ENCODE data around the gene OCA2.
A peak's percentile ranks its signal among the peaks of the same experiment; 100 is the strongest.

Gene OCA2

GRCh38 chr15:28100516-28101195 lies 1.5 kb upstream of the OCA2 start:
- H3K4me1 ChIP-seq (ENCODE audit: control insufficient read depth, insufficient read depth, low read length): peaks cover 23% of the 10 kb centered on the region
- H3K36me3 ChIP-seq (ENCODE audit: insufficient read depth, low read length): no peaks in the 10 kb centered on the region
- H3K9ac ChIP-seq (ENCODE audit: low read depth, low read length): no peak overlapping the region
- H3K4me3 ChIP-seq (ENCODE audit: low read length): no peak overlapping the region
- no peaks in the 10 kb centered on the region for H3K9me3 ChIP-seq (replicated peaks; ENCODE audit: low read length)
- no peak overlapping the region for H3K4me2 ChIP-seq (ENCODE audit: low read length)
- H3K27me3 ChIP-seq (ENCODE audit: control insufficient read depth, insufficient read depth, low read length): peaks cover 64% of the 10 kb centered on the region

- Histone ChIP-seq H3K9me3 (replicated peaks; ENCODE audit: low read length) (no peaks in the 10 kb centered on the region), H3K36me3 (ENCODE audit: insufficient read depth, low read length) (no peaks in the 10 kb centered on the region), H3K4me1 (ENCODE audit: control insufficient read depth, insufficient read depth, low read length) (peaks cover 31% of the 10 kb centered on the region), H3K4me3 (ENCODE audit: low read length) (no peak overlapping the region), H3K9ac (ENCODE audit: low read depth, low read length) (no peak overlapping the region), H3K27me3 (ENCODE audit: control insufficient read depth, insufficient read depth, low read length) (peaks cover 71% of the 10 kb centered on the region), H3K4me2 (ENCODE audit: low read length) (peak overlapping the region; percentile 48)
Measured at GRCh38 chr15:28099555-28100140, 533 bp upstream of the OCA2 start.

DNA sequence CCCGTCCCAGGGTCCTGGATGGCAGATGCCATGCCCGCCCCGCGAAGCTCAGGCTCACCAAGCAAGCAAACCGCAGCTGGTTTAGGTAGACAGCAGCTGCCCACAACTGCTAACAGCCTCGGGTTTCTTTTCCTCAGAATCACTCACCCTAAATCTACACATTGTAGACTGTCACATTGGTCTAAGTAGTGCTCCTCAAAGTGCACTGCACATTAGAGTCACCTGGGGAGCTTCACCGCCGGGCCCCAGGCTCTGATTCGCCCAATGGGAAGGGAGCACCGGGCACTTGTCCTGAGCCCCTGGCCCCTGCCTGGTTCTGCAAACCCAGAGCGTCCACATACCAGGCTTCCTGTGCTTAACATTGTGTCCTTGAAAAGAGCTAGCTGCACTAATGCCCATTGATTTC lies 752 bp downstream of the OCA2 start:
- Histone ChIP-seq H3K27me3 (ENCODE audit: control insufficient read depth, insufficient read depth, low read length) (peaks cover 83% of the 10 kb centered on the region), H3K4me2 (ENCODE audit: low read length) (peak overlapping the region; percentile 68), H3K9me3 (replicated peaks; ENCODE audit: low read length) (no peaks in the 10 kb centered on the region), H3K4me3 (ENCODE audit: low read length) (no peak overlapping the region), H3K9ac (ENCODE audit: low read depth, low read length) (no peak overlapping the region), H3K4me1 (ENCODE audit: control insufficient read depth, insufficient read depth, low read length) (peaks cover 33% of the 10 kb centered on the region), H3K36me3 (ENCODE audit: insufficient read depth, low read length) (no peaks in the 10 kb centered on the region)

DNA sequence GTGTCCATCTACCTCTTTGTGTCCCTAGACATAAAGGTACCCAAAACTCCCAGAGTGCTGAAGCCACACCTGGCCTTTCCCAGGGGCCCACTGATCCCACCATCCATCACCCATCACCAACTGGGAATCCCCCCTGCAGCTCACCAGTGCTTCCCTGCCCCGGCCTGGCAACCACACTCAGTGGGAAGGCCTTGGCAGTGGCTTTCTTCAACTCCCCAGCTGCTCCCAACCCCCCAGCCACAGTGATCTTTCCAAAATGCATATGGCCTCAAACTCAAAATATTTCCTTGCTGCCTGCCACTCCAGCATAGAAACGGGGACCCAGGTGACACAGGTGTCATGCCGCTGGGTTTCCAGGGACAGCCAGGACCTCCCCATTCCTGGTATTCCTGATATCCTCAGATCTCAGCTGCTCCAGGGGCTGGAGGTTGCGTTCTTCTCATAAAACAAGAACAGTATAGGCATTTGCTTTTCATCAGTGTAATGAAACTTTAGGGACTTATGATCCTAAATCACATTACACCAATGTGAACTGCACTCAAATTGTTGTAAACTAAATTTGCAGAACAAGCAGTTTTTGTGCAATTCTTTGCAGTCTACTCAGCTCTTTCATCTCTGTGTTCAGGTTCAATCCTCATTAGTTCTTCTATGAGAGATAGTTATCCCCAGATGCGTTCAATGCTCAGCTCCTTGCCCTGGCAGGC lies 1.3 kb downstream of the OCA2 start:
- H3K9ac ChIP-seq (ENCODE audit: low read depth, low read length): no peak overlapping the region
- H3K4me1 ChIP-seq (ENCODE audit: control insufficient read depth, insufficient read depth, low read length): peaks cover 33% of the 10 kb centered on the region
- no peak overlapping the region for H3K4me2 ChIP-seq (ENCODE audit: low read length)
- no peaks in the 10 kb centered on the region for H3K36me3 ChIP-seq (ENCODE audit: insufficient read depth, low read length)
- no peak overlapping the region for H3K4me3 ChIP-seq (ENCODE audit: low read length)
- no peaks in the 10 kb centered on the region for H3K9me3 ChIP-seq (replicated peaks; ENCODE audit: low read length)
- peaks cover 85% of the 10 kb centered on the region for H3K27me3 ChIP-seq (ENCODE audit: control insufficient read depth, insufficient read depth, low read length)

- Histone ChIP-seq H3K4me1 (ENCODE audit: control insufficient read depth, insufficient read depth, low read length) (peaks cover 33% of the 10 kb centered on the region), H3K9me3 (replicated peaks; ENCODE audit: low read length) (no peaks in the 10 kb centered on the region), H3K36me3 (ENCODE audit: insufficient read depth, low read length) (no peaks in the 10 kb centered on the region), H3K9ac (ENCODE audit: low read depth, low read length) (peak overlapping the region; percentile 23), H3K27me3 (ENCODE audit: control insufficient read depth, insufficient read depth, low read length) (peaks cover 82% of the 10 kb centered on the region), H3K4me3 (ENCODE audit: low read length) (peak overlapping the region; percentile 67), H3K4me2 (ENCODE audit: low read length) (peak overlapping the region; percentile 92)
Measured at GRCh38 chr15:28096670-28097431, 2.3 kb downstream of the OCA2 start.

DNA sequence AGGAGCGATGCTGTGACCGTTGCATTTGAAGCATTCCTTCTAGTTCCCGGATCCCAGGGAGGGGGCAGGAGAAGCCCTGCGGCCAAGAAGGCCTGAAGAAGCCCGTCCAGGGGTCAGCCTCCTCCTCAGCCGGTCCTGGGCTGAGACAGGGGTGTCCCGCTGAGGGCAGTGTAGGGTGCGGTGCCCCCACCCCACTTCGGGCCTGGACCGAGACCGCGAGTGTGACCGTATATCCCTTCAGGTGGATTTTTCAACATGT lies 2.8 kb downstream of the OCA2 start:
- Histone ChIP-seq H3K27me3 (ENCODE audit: control insufficient read depth, insufficient read depth, low read length) (peaks cover 77% of the 10 kb centered on the region), H3K36me3 (ENCODE audit: insufficient read depth, low read length) (no peaks in the 10 kb centered on the region), H3K4me2 (ENCODE audit: low read length) (peak overlapping the region; percentile 92), H3K9me3 (replicated peaks; ENCODE audit: low read length) (no peaks in the 10 kb centered on the region), H3K4me3 (ENCODE audit: low read length) (peak overlapping the region; percentile 67), H3K9ac (ENCODE audit: low read depth, low read length) (peak overlapping the region; percentile 23), H3K4me1 (ENCODE audit: control insufficient read depth, insufficient read depth, low read length) (peaks cover 33% of the 10 kb centered on the region)

DNA sequence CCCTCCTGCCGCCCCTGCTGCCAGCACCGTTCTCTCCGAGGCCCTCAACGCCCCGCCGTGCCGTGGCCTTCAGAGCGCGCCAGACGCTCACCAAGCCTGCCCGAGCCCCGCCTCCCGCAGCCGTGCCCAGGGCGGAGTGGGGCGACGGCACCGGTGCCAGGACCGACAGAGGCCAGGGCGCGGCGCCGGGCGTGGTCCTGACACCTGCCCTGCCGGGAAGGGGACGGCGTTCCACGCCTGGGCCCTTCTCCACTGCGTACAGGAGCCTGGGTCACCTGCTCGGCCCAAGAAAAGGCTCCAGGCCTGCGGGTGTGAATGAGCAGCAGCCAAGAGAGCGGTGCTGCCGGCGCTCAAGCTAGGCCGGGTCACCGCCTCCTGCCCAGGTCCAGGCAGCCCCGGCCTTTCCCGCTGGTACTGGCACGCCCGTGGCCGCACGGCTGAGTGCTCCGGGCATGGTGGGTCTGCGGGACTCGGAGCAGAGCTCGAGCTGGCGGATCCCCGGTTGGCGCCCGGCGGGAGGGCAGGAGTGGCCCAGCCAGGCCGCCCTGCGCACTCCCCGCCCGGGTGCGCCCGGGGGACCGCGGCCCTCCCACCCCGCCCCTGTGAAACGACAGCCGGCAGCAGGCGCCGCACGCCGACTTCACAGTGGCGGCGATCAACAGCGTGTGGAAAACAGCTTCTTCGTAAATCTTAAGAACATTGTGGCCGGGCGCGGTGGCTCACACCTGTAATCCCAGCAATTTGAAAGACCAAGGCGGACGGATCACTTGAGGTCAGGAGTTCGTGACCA lies 4.2 kb downstream of the OCA2 start:
- Histone ChIP-seq H3K9me3 (replicated peaks; ENCODE audit: low read length) (no peaks in the 10 kb centered on the region), H3K4me3 (ENCODE audit: low read length) (peak overlapping the region; percentile 67), H3K4me2 (ENCODE audit: low read length) (peak overlapping the region; percentile 92), H3K4me1 (ENCODE audit: control insufficient read depth, insufficient read depth, low read length) (peaks cover 33% of the 10 kb centered on the region), H3K27me3 (ENCODE audit: control insufficient read depth, insufficient read depth, low read length) (peaks cover 68% of the 10 kb centered on the region), H3K9ac (ENCODE audit: low read depth, low read length) (no peak overlapping the region), H3K36me3 (ENCODE audit: insufficient read depth, low read length) (no peaks in the 10 kb centered on the region)

GRCh38 chr15:28093752-28094535 lies 5.2 kb downstream of the OCA2 start:
- H3K4me2 ChIP-seq (ENCODE audit: low read length): no peak overlapping the region
- H3K36me3 ChIP-seq (ENCODE audit: insufficient read depth, low read length): no peaks in the 10 kb centered on the region
- H3K4me3 ChIP-seq (ENCODE audit: low read length): no peak overlapping the region
- peaks cover 31% of the 10 kb centered on the region for H3K4me1 ChIP-seq (ENCODE audit: control insufficient read depth, insufficient read depth, low read length)
- peaks cover 67% of the 10 kb centered on the region for H3K27me3 ChIP-seq (ENCODE audit: control insufficient read depth, insufficient read depth, low read length)
- no peak overlapping the region for H3K9ac ChIP-seq (ENCODE audit: low read depth, low read length)
- no peaks in the 10 kb centered on the region for H3K9me3 ChIP-seq (replicated peaks; ENCODE audit: low read length)

DNA sequence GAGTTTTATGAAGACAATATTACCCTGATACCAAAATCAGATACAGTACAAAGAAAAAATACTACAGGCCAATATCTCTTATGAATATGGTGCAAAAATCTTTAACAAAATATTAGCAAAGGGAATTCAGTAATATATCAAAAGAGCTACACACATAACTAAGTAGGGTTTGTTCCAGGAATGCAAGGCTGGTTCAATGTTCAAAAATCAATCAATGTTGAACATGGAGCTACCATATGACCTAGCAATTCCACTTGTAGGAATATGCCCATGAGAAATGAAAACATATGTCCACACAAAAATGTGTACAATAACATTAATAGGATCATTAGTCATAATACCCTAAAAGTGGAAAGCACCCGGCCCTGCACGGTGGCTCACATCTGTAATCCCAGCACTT lies 7.8 kb downstream of the OCA2 start:
- Histone ChIP-seq H3K36me3 (ENCODE audit: insufficient read depth, low read length) (no peaks in the 10 kb centered on the region), H3K4me1 (ENCODE audit: control insufficient read depth, insufficient read depth, low read length) (peaks cover 17% of the 10 kb centered on the region), H3K9ac (ENCODE audit: low read depth, low read length) (no peak overlapping the region), H3K4me2 (ENCODE audit: low read length) (no peak overlapping the region), H3K4me3 (ENCODE audit: low read length) (no peak overlapping the region), H3K27me3 (ENCODE audit: control insufficient read depth, insufficient read depth, low read length) (peaks cover 45% of the 10 kb centered on the region), H3K9me3 (replicated peaks; ENCODE audit: low read length) (no peaks in the 10 kb centered on the region)

- no peaks in the 10 kb centered on the region for H3K4me1 ChIP-seq (ENCODE audit: control insufficient read depth, insufficient read depth, low read length)
- no peaks in the 10 kb centered on the region for H3K36me3 ChIP-seq (ENCODE audit: insufficient read depth, low read length)
- no peak overlapping the region for H3K4me2 ChIP-seq (ENCODE audit: low read length)
Measured at GRCh38 chr15:28086175-28086703, 12.9 kb downstream of the OCA2 start.

More at GRCh38 chr15:28086175-28086703, 12.9 kb downstream of the OCA2 start:
- Histone ChIP-seq H3K9ac (ENCODE audit: low read depth, low read length) (no peak overlapping the region), H3K4me3 (ENCODE audit: low read length) (no peak overlapping the region), H3K9me3 (replicated peaks; ENCODE audit: low read length) (no peaks in the 10 kb centered on the region), H3K27me3 (ENCODE audit: control insufficient read depth, insufficient read depth, low read length) (peaks cover 24% of the 10 kb centered on the region)
